Tibial artery (tissue), 4 donors: Measurements from ENCODE around the gene CDV3.

Source experiments
- DNase-seq, 2 donors: peaks; one replicate each; pipeline ENCODE4 v3.0.0-alpha.2; 2019
- H3K27ac ChIP-seq, 2 donors: fragments of 200-600 bp; sonication (generic) in 1 of 2; 1 replicate in 1 of 2; 2 replicates in 1 of 2; pipeline ENCODE4 v1.5.1; 2018 to 2019; ENCODE audit warnings: mild to moderate bottlenecking in 1 of 2
- H3K27me3 ChIP-seq, 2 donors: fragments of 200-600 bp; sonication (generic) in 1 of 2; one replicate each; pipeline versions ENCODE4 v1.5.1 to v1.6.0; 2016 to 2019
- H3K36me3 ChIP-seq, 3 donors: fragments of 200-600 bp; sonication (generic) in 2 of 3; one replicate each; pipeline ENCODE4 v1.5.1; 2016 to 2019; ENCODE audit warnings: mild to moderate bottlenecking in 2 of 3
- H3K4me1 ChIP-seq, 4 donors: fragments of 200-600 bp; sonication (generic) in 2 of 4; 1 replicate in 3 of 4; 2 replicates in 1 of 4; pipeline ENCODE4 v1.5.1; 2016 to 2019
- H3K4me3 ChIP-seq, 2 donors: fragments of 200-600 bp; sonication (generic) in 1 of 2; 1 replicate in 1 of 2; 2 replicates in 1 of 2; pipeline ENCODE4 v1.5.1; 2018 to 2019; ENCODE audit warnings: mild to moderate bottlenecking in 2 of 2
- H3K9me3 ChIP-seq, 3 donors: fragments of 200-600 bp; sonication (generic) in 1 of 3; one replicate each; pipeline ENCODE4 v1.5.1; 2016 to 2019
- CTCF ChIP-seq, 2 experiments: fragments of 200-600 bp in 1 of 2; fragments of 450-650 bp in 1 of 2; IDR thresholded peaks; one replicate each; pipeline ENCODE4 v1.5.1; 2017 to 2019; ENCODE audit warnings: antibody characterized with exemption in 2 of 2, mild to moderate bottlenecking in 1 of 2, moderate library complexity in 1 of 2
- intact Hi-C: fragments of 100-400 bp; cut with DNase I; formaldehyde crosslinking; loops from one replicate; pipeline ENCODE4 v1.15.0; 2023; ENCODE audit warnings: low total_unique reads

CDV3 gene

DNA sequence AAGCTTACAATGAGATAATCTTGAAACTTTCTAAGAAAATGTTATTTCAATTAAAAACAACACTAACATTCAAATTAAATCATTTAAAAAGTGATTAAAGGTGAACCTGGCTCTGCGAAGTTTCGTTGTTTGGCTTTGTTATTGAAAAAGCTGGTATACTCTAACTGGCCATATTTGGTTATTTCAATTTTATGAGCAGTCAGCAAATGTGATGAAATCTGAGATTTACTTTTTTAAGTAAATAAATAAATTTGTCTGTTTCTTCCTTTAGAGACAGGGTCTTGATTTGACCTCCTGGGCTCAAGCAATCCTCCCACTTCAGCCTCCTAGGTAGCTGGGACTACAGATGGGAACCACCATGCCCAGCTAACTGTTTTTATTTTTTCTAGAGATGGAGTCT lies 38.0 kb downstream of the CDV3 start:
- no peaks in the 10 kb centered on the region for H3K9me3 ChIP-seq
- intact Hi-C loops = no loop called here
- H3K27me3 ChIP-seq = no peaks in the 10 kb centered on the region
- peaks cover 39 to 73% (median 64%) of the 10 kb centered on the region in 3 donors for H3K36me3 ChIP-seq
- H3K4me1 ChIP-seq = no peaks in the 10 kb centered on the region
- no peak for DNase-seq
- no peak overlapping the region for H3K27ac ChIP-seq
- H3K4me3 ChIP-seq = no peak overlapping the region
- TF ChIP-seq CTCF (IDR thresholded peaks at IDR 0.05) = no peak

- no peaks in the 10 kb centered on the region for H3K4me1 ChIP-seq
- no peaks in the 10 kb centered on the region for H3K27me3 ChIP-seq
- no peaks in the 10 kb centered on the region for H3K9me3 ChIP-seq
- intact Hi-C loops = no loop called here
- TF ChIP-seq CTCF (IDR thresholded peaks at IDR 0.05) = no peak
- H3K4me3 ChIP-seq = no peak overlapping the region
- H3K36me3 ChIP-seq = peaks cover 40 to 87% (median 48%) of the 10 kb centered on the region in 3 donors
- no peak for DNase-seq
- no peak overlapping the region for H3K27ac ChIP-seq
Measured at GRCh38 chr3:133620066-133620784, 46.7 kb downstream of the CDV3 start.

GRCh38 chr3:133627789-133628188 lies 54.3 kb downstream of the CDV3 start:
- intact Hi-C loops = no loop called here
- H3K4me1 ChIP-seq = no peaks in the 10 kb centered on the region
- H3K36me3 ChIP-seq = peaks cover 39 to 69% (median 46%) of the 10 kb centered on the region in 3 donors
- TF ChIP-seq CTCF (IDR thresholded peaks at IDR 0.05) = no peak
- no peak overlapping the region for H3K27ac ChIP-seq
- no peaks in the 10 kb centered on the region for H3K9me3 ChIP-seq
- H3K4me3 ChIP-seq = no peak overlapping the region
- no peak for DNase-seq
- no peaks in the 10 kb centered on the region for H3K27me3 ChIP-seq

DNA sequence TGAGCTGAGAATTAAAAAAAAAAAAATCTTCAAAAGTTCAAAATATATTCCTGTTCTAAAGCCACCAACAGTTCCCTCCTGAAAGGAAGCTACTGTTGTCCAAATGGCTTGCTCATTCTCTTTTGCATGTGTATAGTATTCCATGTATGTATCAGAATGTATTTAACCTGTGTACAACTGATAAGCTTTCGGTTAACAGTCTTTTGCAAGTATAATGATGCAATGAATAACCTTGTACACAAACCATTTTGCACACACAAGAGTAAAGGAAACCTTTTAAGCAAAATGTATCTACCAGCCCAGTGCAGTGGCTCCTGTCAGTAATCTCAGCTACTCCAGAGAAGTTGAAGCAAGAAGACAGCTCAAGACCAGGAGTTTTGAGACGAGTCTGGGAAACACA lies 55.7 kb downstream of the CDV3 start:
- intact Hi-C loops = no loop called here
- Histone ChIP-seq H3K9me3 (no peaks in the 10 kb centered on the region), H3K27ac (no peak overlapping the region), H3K27me3 (no peaks in the 10 kb centered on the region), H3K36me3 (peaks cover 35 to 64% (median 52%) of the 10 kb centered on the region in 3 donors), H3K4me3 (no peak overlapping the region), H3K4me1 (no peaks in the 10 kb centered on the region)
- DNase-seq = no peak
- no peak for TF ChIP-seq CTCF (IDR thresholded peaks at IDR 0.05)

DNA sequence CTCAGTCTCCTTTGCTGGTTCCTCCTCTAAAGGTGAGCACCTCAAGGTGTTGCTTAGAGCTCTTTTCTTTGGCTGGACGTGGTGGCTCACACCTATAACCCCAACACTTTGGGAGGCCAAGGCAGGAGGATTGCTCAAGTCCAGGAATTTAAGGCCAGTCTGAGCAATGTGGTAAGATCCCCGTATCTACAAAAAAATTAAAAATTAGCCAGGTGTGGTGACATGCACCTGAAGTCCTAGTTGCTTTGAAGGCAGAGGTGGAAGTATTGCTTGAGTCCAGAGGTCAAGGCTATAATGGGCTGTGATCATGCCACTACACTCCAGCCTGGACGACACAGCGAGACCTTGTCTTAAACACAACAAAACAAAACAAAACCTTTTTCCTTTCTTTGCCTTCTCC lies 60.0 kb downstream of the CDV3 start:
- Histone ChIP-seq H3K4me3 (no peak overlapping the region), H3K36me3 (peaks cover 47 to 63% (median 48%) of the 10 kb centered on the region in 3 donors)
- intact Hi-C loops = no loop called here

More for the DNA sequence above, 60.0 kb downstream of the CDV3 start:
- no peak for TF ChIP-seq CTCF (IDR thresholded peaks at IDR 0.05)
- Histone ChIP-seq H3K27ac (no peak overlapping the region), H3K4me1 (no peaks in the 10 kb centered on the region), H3K9me3 (no peaks in the 10 kb centered on the region), H3K27me3 (no peaks in the 10 kb centered on the region)
- no peak for DNase-seq
